ENCODE data around the gene RDH8. TPM values are rescaled to one million over a fixed set of nuclear protein-coding genes. Genes with fewer than 3 reads are reported as not detected.

The RDH8 gene
- total and polyA plus RNA-seq, 2 experiments from 2014 or later: not detected

DNA sequence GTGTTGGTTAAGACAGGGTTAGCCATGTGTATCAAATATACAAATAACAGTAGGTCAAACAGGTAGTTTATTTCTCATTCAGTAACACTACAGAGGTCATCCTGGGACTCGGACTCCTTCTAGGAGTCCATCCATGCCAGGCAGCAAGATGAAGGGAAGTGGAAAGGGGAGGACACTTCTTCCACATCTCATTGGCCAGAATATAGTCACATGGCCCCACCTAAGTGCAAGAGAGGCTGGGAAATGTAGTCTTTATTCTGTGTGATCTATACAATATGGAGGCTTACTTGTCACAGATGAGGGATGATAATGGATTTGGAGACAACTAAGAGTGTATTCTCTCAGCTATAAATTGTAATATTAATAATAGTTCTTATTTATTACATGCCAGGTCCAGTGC is 31.1 kb downstream of the RDH8 start:
- Histone ChIP-seq H3K4me2 (no peak overlapping the region), H3K4me1 (ENCODE audit: insufficient read depth) (no peaks in the 10 kb centered on the region), H2AFZ (no peak overlapping the region), H4K20me1 (ENCODE audit: insufficient read depth, poor library complexity, severe bottlenecking) (no peaks in the 10 kb centered on the region), H3K9me2 (replicated peaks; ENCODE audit: insufficient read depth) (no peaks in the 10 kb centered on the region), H3K27ac (no peak overlapping the region), H3K9me3 (ENCODE audit: low read depth) (no peaks in the 10 kb centered on the region), H3K27me3 (no peaks in the 10 kb centered on the region), H3K79me2 (no peaks in the 10 kb centered on the region), H3K36me3 (replicated peaks; ENCODE audit: insufficient read depth, low read depth) (no peaks in the 10 kb centered on the region), H3K4me3 (no peak overlapping the region)
- 74% methylated on average over 1 of the region's 1 CpG for WGBS (ENCODE audit: low lambda C conversion rate, missing lambda C conversion rate)
- DNase-seq (ENCODE audit: low spot score): no peak
- no peak for TF ChIP-seq EZH2phosphoT487 (IDR thresholded peaks at IDR 0.05; ENCODE audit: low read depth, severe bottlenecking, unreplicated experiment)
- no peak for TF ChIP-seq EZH2 (IDR thresholded peaks at IDR 0.05; ENCODE audit: borderline replicate concordance)
- TF ChIP-seq, protein P1, sequence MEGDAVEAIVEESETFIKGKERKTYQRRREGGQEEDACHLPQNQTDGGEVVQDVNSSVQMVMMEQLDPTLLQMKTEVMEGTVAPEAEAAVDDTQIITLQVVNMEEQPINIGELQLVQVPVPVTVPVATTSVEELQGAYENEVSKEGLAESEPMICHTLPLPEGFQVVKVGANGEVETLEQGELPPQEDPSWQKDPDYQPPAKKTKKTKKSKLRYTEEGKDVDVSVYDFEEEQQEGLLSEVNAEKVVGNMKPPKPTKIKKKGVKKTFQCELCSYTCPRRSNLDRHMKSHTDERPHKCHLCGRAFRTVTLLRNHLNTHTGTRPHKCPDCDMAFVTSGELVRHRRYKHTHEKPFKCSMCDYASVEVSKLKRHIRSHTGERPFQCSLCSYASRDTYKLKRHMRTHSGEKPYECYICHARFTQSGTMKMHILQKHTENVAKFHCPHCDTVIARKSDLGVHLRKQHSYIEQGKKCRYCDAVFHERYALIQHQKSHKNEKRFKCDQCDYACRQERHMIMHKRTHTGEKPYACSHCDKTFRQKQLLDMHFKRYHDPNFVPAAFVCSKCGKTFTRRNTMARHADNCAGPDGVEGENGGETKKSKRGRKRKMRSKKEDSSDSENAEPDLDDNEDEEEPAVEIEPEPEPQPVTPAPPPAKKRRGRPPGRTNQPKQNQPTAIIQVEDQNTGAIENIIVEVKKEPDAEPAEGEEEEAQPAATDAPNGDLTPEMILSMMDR (IDR thresholded peaks at IDR 0.05; ENCODE audit: poor library complexity): no peak

DNA sequence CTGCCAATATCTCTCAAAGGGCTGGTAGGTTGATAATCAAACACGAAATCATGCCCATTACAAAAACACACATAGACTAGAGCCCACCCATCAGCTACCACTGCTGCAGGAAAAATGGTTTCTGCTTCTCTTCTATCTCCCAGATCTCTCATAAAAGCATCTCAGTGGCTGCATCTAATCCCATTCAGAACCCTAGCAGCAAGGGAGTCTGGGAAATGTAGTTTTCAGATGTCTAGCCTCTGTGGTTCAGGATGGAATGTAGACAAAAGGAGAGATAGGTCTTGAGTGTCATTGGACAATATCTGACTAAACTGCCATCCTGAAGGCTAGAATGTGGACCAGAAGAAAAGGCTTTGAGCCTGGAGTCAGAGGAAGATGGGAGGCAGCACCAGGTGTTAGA is 32.1 kb downstream of the RDH8 start:
- no peaks in the 10 kb centered on the region for H3K4me1 ChIP-seq (ENCODE audit: insufficient read depth)
- TF ChIP-seq, protein P1 (IDR thresholded peaks at IDR 0.05; ENCODE audit: poor library complexity): no peak
- TF ChIP-seq EZH2 (IDR thresholded peaks at IDR 0.05; ENCODE audit: borderline replicate concordance) (no peak), EZH2phosphoT487 (IDR thresholded peaks at IDR 0.05; ENCODE audit: low read depth, severe bottlenecking, unreplicated experiment) (no peak)
- no peaks in the 10 kb centered on the region for H3K79me2 ChIP-seq
- no peaks in the 10 kb centered on the region for H3K27me3 ChIP-seq
- 31% methylated on average over 1 of the region's 1 CpG for WGBS (ENCODE audit: low lambda C conversion rate, missing lambda C conversion rate)
- no peaks in the 10 kb centered on the region for H3K36me3 ChIP-seq (replicated peaks; ENCODE audit: insufficient read depth, low read depth)
- no peak overlapping the region for H3K4me3 ChIP-seq
- no peaks in the 10 kb centered on the region for H4K20me1 ChIP-seq (ENCODE audit: insufficient read depth, poor library complexity, severe bottlenecking)
- H2AFZ ChIP-seq: no peak overlapping the region
- no peaks in the 10 kb centered on the region for H3K9me2 ChIP-seq (replicated peaks; ENCODE audit: insufficient read depth)
- H3K4me2 ChIP-seq: no peak overlapping the region
- H3K27ac ChIP-seq: no peak overlapping the region
- DNase-seq (ENCODE audit: low spot score): no peak
- no peaks in the 10 kb centered on the region for H3K9me3 ChIP-seq (ENCODE audit: low read depth)

DNA sequence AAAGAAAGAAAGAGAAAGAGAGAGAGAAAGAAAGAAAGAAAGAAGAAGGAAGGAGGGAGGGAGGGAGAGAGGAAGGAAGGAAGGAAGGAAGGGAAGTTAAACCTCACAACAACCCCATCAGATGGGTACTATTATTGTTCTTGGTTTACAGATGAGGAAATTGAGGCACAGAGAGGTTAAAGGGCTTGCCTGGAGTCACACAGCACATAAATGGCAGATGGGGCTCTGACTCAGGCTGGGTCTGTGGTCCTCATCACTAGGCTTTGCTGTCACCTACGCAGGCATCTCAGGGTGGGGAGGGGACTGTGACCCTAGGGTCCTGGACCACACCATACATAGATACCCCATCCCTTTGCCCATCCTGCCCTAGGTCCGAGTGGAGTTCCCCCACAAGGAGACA is 36.3 kb downstream of the RDH8 start:
- Histone ChIP-seq H3K9me2 (replicated peaks; ENCODE audit: insufficient read depth) (no peaks in the 10 kb centered on the region), H3K36me3 (replicated peaks; ENCODE audit: insufficient read depth, low read depth) (no peaks in the 10 kb centered on the region), H3K4me2 (no peak overlapping the region), H4K20me1 (ENCODE audit: insufficient read depth, poor library complexity, severe bottlenecking) (no peaks in the 10 kb centered on the region), H3K4me1 (ENCODE audit: insufficient read depth) (no peaks in the 10 kb centered on the region), H3K9me3 (ENCODE audit: low read depth) (no peaks in the 10 kb centered on the region), H3K4me3 (no peak overlapping the region), H3K79me2 (no peaks in the 10 kb centered on the region), H3K27ac (no peak overlapping the region), H2AFZ (no peak overlapping the region), H3K27me3 (no peaks in the 10 kb centered on the region)
- 52% methylated on average over 2 of the region's 2 CpGs for WGBS (ENCODE audit: low lambda C conversion rate, missing lambda C conversion rate)
- TF ChIP-seq EZH2 (IDR thresholded peaks at IDR 0.05; ENCODE audit: borderline replicate concordance): no peak
- TF ChIP-seq, protein P1 (IDR thresholded peaks at IDR 0.05; ENCODE audit: poor library complexity): no peak
- no peak for TF ChIP-seq EZH2phosphoT487 (IDR thresholded peaks at IDR 0.05; ENCODE audit: low read depth, severe bottlenecking, unreplicated experiment)
- DNase-seq (ENCODE audit: low spot score): no peak
